ENCODE measurements around the gene ZC3HAV1. TPM values are rescaled to one million over a fixed set of nuclear protein-coding genes. Genes with fewer than 3 reads are reported as not detected.

The ZC3HAV1 gene
- total RNA-seq, 1 donor from 2014 or later, result 43.6 TPM

DNA sequence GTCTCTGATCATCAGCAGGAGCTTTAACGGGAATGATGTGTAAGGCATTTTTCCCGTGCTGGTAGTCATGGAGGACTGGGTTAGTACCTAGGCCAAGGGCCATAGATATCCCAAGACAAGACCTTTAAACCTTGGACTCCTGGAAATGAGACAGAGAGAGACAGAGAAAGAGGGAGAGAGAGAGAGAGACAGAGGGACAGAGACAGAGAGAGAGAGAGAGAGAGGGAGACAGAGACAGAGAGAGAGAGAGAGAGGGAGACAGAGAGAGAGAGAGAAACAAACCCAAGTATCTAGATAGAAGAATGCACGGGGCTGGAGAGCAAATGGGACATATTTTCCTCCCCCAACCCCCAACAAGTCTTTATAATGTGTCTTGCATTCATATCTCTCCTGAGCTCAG is 22.3 kb downstream of the ZC3HAV1 start:
- TF ChIP-seq, protein P1, sequence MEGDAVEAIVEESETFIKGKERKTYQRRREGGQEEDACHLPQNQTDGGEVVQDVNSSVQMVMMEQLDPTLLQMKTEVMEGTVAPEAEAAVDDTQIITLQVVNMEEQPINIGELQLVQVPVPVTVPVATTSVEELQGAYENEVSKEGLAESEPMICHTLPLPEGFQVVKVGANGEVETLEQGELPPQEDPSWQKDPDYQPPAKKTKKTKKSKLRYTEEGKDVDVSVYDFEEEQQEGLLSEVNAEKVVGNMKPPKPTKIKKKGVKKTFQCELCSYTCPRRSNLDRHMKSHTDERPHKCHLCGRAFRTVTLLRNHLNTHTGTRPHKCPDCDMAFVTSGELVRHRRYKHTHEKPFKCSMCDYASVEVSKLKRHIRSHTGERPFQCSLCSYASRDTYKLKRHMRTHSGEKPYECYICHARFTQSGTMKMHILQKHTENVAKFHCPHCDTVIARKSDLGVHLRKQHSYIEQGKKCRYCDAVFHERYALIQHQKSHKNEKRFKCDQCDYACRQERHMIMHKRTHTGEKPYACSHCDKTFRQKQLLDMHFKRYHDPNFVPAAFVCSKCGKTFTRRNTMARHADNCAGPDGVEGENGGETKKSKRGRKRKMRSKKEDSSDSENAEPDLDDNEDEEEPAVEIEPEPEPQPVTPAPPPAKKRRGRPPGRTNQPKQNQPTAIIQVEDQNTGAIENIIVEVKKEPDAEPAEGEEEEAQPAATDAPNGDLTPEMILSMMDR (IDR thresholded peaks at IDR 0.05), result no peak
- intact Hi-C loops (cut with DNase I), result no loop called here
- ATAC-seq (no peak), DNase-seq (no peak)
- H3K4me1 ChIP-seq, result peaks cover 12% of the 10 kb centered on the region
- no peaks in the 10 kb centered on the region for H3K27me3 ChIP-seq (ENCODE audit: low read depth)
- H3K27ac ChIP-seq, result no peak overlapping the region
- peaks cover 76% of the 10 kb centered on the region for H3K36me3 ChIP-seq
- no peaks in the 10 kb centered on the region for H3K9me3 ChIP-seq
- H3K4me3 ChIP-seq, result no peak overlapping the region

DNA sequence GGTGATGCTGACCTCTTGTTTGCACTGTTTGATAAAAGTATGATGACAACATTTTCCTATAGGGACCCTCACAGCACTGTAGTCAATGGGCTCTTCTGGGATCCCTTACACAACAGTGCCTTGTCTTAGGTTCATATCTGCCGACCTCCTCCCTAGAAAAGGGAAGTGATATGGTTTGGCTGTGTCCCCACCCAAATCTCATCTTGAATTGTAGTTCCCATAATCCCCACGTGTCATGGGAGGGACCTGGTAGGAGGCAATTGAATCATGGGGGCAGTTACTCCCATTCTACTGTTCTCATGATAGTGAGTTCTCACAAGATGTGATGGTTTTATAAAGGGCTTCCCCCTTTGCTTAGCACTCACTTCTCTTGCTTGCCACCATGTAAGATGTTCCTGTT is 23.1 kb downstream of the ZC3HAV1 start:
- H3K4me1 ChIP-seq, result peaks cover 4% of the 10 kb centered on the region
- no peaks in the 10 kb centered on the region for H3K27me3 ChIP-seq (ENCODE audit: low read depth)
- no peak overlapping the region for H3K4me3 ChIP-seq
- TF ChIP-seq, protein P1 (IDR thresholded peaks at IDR 0.05), result no peak
- intact Hi-C loops (cut with DNase I), result no loop called here
- H3K27ac ChIP-seq, result no peak overlapping the region
- peaks cover 83% of the 10 kb centered on the region for H3K36me3 ChIP-seq
- no peak for ATAC-seq
- DNase-seq, result no peak
- H3K9me3 ChIP-seq, result no peaks in the 10 kb centered on the region

DNA sequence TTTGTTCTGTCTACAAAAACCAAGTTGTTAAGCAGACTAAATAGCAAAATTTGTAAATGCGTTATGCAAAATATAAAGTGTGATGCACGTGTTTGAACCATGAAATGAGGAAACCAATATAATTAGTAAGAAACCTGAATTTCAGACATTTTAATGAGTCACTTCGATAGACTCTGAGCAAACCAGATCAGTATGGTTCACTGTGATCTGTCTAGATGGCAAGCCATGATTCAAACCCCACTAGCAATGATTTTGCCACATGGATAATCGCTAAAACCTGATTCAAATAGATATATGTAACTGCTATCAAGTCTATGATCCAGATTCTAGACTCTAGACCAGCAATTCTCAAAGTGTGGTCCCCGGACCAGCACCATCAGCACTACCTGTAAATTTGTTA is 24.8 kb downstream of the ZC3HAV1 start:
- Histone ChIP-seq H3K27ac (no peak overlapping the region), H3K9me3 (no peaks in the 10 kb centered on the region), H3K4me3 (no peak overlapping the region), H3K4me1 (no peaks in the 10 kb centered on the region), H3K27me3 (ENCODE audit: low read depth) (no peaks in the 10 kb centered on the region), H3K36me3 (peaks cover 100% of the 10 kb centered on the region)
- intact Hi-C loops (cut with DNase I), result no loop called here
- DNase-seq (no peak), ATAC-seq (no peak)
- TF ChIP-seq, protein P1 (IDR thresholded peaks at IDR 0.05), result no peak

DNA sequence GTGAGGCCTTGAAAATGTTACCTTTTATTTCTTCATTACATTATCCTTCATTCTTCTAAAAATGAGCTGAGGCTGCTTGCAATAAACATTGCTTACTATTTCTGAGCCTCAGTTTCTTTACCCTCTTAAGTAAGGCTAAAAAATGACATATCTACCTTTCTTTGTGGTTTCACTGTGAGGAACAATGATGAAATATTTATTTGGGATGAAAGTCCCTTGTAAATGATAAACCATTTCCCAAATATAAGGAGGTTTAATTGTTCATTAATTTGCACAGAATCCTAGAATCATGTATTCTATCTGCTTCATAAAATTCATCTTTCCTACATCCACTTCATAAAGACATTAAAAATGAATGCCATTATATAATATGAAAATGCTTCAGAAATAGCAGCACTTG is 27.9 kb downstream of the ZC3HAV1 start:
- H3K4me3 ChIP-seq, result no peak overlapping the region
- no peaks in the 10 kb centered on the region for H3K9me3 ChIP-seq
- peaks cover 8% of the 10 kb centered on the region for H3K4me1 ChIP-seq
- intact Hi-C loops (cut with DNase I), result no loop called here
- H3K27ac ChIP-seq, result no peak overlapping the region
- ATAC-seq (no peak), DNase-seq (no peak)
- TF ChIP-seq, protein P1 (IDR thresholded peaks at IDR 0.05), result no peak
- no peaks in the 10 kb centered on the region for H3K27me3 ChIP-seq (ENCODE audit: low read depth)
- peaks cover 100% of the 10 kb centered on the region for H3K36me3 ChIP-seq

DNA sequence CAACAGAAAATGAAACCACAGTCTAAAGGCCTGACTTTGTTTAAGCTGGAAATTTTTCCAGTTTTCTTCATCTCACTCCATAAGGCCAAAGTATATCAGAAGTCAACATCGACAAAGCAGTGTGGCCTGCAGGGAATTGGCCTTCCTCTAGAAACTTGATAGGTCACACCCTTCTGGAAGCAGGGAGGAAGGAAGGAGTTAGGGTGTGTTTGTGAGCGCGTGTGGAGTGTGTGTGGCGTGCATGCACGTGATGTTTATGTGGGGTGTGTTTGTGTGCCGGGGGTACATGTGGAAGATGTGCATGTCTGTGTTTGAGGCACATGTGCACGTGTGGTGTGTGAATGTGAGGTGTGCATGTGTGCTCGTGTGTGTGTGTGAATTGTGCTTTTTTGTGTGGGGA is 28.6 kb downstream of the ZC3HAV1 start:
- TF ChIP-seq, protein P1 (IDR thresholded peaks at IDR 0.05), result no peak
- Histone ChIP-seq H3K27ac (no peak overlapping the region), H3K4me1 (peaks cover 8% of the 10 kb centered on the region), H3K9me3 (no peaks in the 10 kb centered on the region), H3K27me3 (ENCODE audit: low read depth) (no peaks in the 10 kb centered on the region), H3K36me3 (peaks cover 100% of the 10 kb centered on the region), H3K4me3 (no peak overlapping the region)
- intact Hi-C loops (cut with DNase I), result no loop called here
- DNase-seq (no peak), ATAC-seq (no peak)

DNA sequence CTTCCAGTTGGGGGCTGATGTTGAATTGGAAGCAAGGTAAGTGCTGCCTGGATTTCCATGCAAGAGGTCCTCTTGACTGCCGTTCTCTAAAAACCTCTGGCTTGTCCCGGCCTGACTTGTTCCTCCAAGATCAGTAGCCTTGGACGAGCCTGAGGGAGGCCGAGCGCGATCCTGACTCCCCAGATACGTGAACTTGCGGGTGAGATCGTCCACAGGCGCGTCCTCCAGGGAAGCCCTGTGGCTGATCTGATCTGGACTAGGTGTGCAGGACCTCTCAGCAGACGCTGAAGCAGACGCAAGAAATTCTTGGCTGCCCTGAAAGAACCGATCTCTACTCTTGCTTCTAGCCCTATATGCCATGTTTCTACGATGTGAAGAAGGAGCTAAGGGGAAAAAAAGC is 29.7 kb downstream of the ZC3HAV1 start:
- TF ChIP-seq, protein P1 (IDR thresholded peaks at IDR 0.05), result no peak
- no peak for ATAC-seq
- DNase-seq, result no peak
- no peak overlapping the region for H3K27ac ChIP-seq
- H3K4me1 ChIP-seq, result peaks cover 10% of the 10 kb centered on the region
- H3K4me3 ChIP-seq, result no peak overlapping the region
- no peaks in the 10 kb centered on the region for H3K27me3 ChIP-seq (ENCODE audit: low read depth)
- intact Hi-C loops (cut with DNase I), result no loop called here
- no peaks in the 10 kb centered on the region for H3K9me3 ChIP-seq
- H3K36me3 ChIP-seq, result peaks cover 98% of the 10 kb centered on the region
